Neural progenitor cell (in vitro differentiated cells): ENCODE results near the gene MEIS2. TPM values are rescaled to one million over a fixed set of nuclear protein-coding genes. Genes with fewer than 3 reads are reported as not detected.

Experiments
- DNase-seq: peaks from one replicate; pipeline ENCODE4 v3.0.0-alpha.2; 2016; ENCODE audit warnings: low spot score
- H2AFZ ChIP-seq: fragments of 200-600 bp; sonication (generic); replicated peaks from 2 replicates; pipeline ENCODE4 v1.6.1; 2016; ENCODE audit warnings: antibody characterized with exemption
- H3F3A ChIP-seq: fragments of 200-600 bp; sonication (generic); 2 replicates; pipeline ENCODE4 v1.6.1; 2016; ENCODE audit warnings: antibody characterized with exemption, low read depth
- H3K27ac ChIP-seq: fragments of 200-600 bp; sonication (generic); 2 replicates; pipeline ENCODE4 v1.5.1; 2016; ENCODE audit warnings: mild to moderate bottlenecking
- H3K27me3 ChIP-seq: fragments of 200-600 bp; sonication (generic); 2 replicates; pipeline ENCODE4 v1.6.1; 2016; ENCODE audit warnings: mild to moderate bottlenecking, moderate library complexity
- H3K36me3 ChIP-seq: fragments of 200-600 bp; sonication (generic); 2 replicates; pipeline ENCODE4 v1.5.1; 2016
- H3K4me1 ChIP-seq: fragments of 200-600 bp; sonication (generic); 2 replicates; pipeline ENCODE4 v1.6.1; 2016; ENCODE audit warnings: mixed run types
- H3K4me2 ChIP-seq: fragments of 200-600 bp; sonication (generic); 2 replicates; pipeline ENCODE4 v1.6.1; 2016
- H3K4me3 ChIP-seq: fragments of 200-600 bp; sonication (generic); 2 replicates; pipeline ENCODE4 v1.5.1; 2016
- H3K79me2 ChIP-seq: fragments of 200-600 bp; sonication (generic); 2 replicates; pipeline ENCODE4 v1.6.1; 2016; ENCODE audit warnings: low read depth
- H3K9ac ChIP-seq: fragments of 200-600 bp; sonication (generic); 2 replicates; pipeline ENCODE4 v1.6.1; 2016
- H3K9me3 ChIP-seq: fragments of 200-600 bp; sonication (generic); 2 replicates; pipeline ENCODE4 v1.5.1; 2016; ENCODE audit warnings: low read depth
- H4K20me1 ChIP-seq: fragments of 200-600 bp; sonication (generic); 2 replicates; pipeline ENCODE4 v1.6.1; 2016; ENCODE audit warnings: low read depth
- H3K27ac Mint-ChIP-seq: 3 replicates; pipeline ENCODE4 v1.8.0; 2021; ENCODE audit warnings: mixed read lengths
- H3K27me3 Mint-ChIP-seq: 2 replicates; pipeline ENCODE4 v1.8.0; 2022; ENCODE audit warnings: low read depth, mild to moderate bottlenecking, inconsistent platforms, moderate library complexity, mixed read lengths; ENCODE audit not compliant: insufficient read depth
- H3K36me3 Mint-ChIP-seq: 3 replicates; pipeline ENCODE4 v1.8.0; 2021; ENCODE audit warnings: mixed read lengths
- H3K4me1 Mint-ChIP-seq: 3 replicates; pipeline ENCODE4 v1.8.0; 2021; ENCODE audit warnings: mixed read lengths
- H3K4me3 Mint-ChIP-seq: 3 replicates; pipeline ENCODE4 v1.8.0; 2021; ENCODE audit warnings: mild to moderate bottlenecking, moderate library complexity, mixed read lengths
- H3K9me3 Mint-ChIP-seq: 3 replicates; pipeline ENCODE4 v1.8.0; 2020; ENCODE audit warnings: mixed read lengths
- CTCF ChIP-seq: fragments of 200-600 bp; sonication (generic); IDR thresholded peaks from 2 replicates; pipeline ENCODE4 v1.5.1; 2017; ENCODE audit warnings: antibody characterized with exemption, mild to moderate bottlenecking
- EZH2 ChIP-seq: fragments of 200-600 bp; sonication (generic); IDR thresholded peaks from 2 replicates; pipeline ENCODE4 v1.6.1; 2017; ENCODE audit warnings: antibody characterized with exemption, mild to moderate bottlenecking, moderate library complexity
- EZH2phosphoT487 ChIP-seq: fragments of 200-600 bp; sonication (generic); IDR thresholded peaks from 2 replicates; pipeline ENCODE4 v1.6.1; 2017; ENCODE audit warnings: antibody characterized with exemption
- total RNA-seq: library from RNA; depleted of rRNA; stranded (reverse); fragments of >200 nt; gene quantifications from 2 replicates; pipeline ENCODE4 v1.2.3, GENCODE V29; 2015; ENCODE audit warnings: low replicate concordance

Gene MEIS2
- total RNA-seq, 1 donor from 2014 or later, result 18.3 TPM

GRCh38 chr15:36970522-36970921 is 129.8 kb downstream of the MEIS2 start:
- Histone ChIP-seq H3K27ac (no peak overlapping the region), H3K4me2 (no peak overlapping the region), H3K79me2 (no peaks in the 10 kb centered on the region), H3F3A (no peaks in the 10 kb centered on the region), H3K4me1 (no peaks in the 10 kb centered on the region), H3K4me3 (no peak overlapping the region), H4K20me1 (no peaks in the 10 kb centered on the region), H3K36me3 (no peaks in the 10 kb centered on the region), H2AFZ (no peak overlapping the region), H3K9ac (no peak overlapping the region), H3K9me3 (no peaks in the 10 kb centered on the region), H3K27me3 (no peaks in the 10 kb centered on the region)
- Mint-ChIP-seq H3K4me1 (no peaks in the 10 kb centered on the region), H3K27me3 (no peaks in the 10 kb centered on the region), H3K36me3 (no peaks in the 10 kb centered on the region), H3K4me3 (no peak overlapping the region), H3K27ac (no peak overlapping the region), H3K9me3 (no peaks in the 10 kb centered on the region)
- DNase-seq, result no peak
- no peak for TF ChIP-seq CTCF
- TF ChIP-seq EZH2, result no peak
- no peak for TF ChIP-seq EZH2phosphoT487

GRCh38 chr15:36967929-36968328 is 132.4 kb downstream of the MEIS2 start:
- no peak overlapping the region for H3K27ac ChIP-seq
- H3K36me3 ChIP-seq, result no peaks in the 10 kb centered on the region
- no peaks in the 10 kb centered on the region for H4K20me1 ChIP-seq
- no peaks in the 10 kb centered on the region for H3K79me2 ChIP-seq
- H3K4me1 ChIP-seq, result no peaks in the 10 kb centered on the region
- H3K9me3 ChIP-seq, result no peaks in the 10 kb centered on the region
- H3K27me3 ChIP-seq, result no peaks in the 10 kb centered on the region
- H2AFZ ChIP-seq, result no peak overlapping the region
- H3F3A ChIP-seq, result no peaks in the 10 kb centered on the region
- no peak overlapping the region for H3K4me3 Mint-ChIP-seq
- no peaks in the 10 kb centered on the region for H3K36me3 Mint-ChIP-seq
- H3K9ac ChIP-seq, result no peak overlapping the region
- TF ChIP-seq EZH2, result no peak
- no peak for TF ChIP-seq EZH2phosphoT487
- TF ChIP-seq CTCF, result no peak
- no peak for DNase-seq
- H3K4me3 ChIP-seq, result no peak overlapping the region
- no peak overlapping the region for H3K27ac Mint-ChIP-seq
- H3K4me1 Mint-ChIP-seq, result no peaks in the 10 kb centered on the region
- H3K4me2 ChIP-seq, result no peak overlapping the region
- no peaks in the 10 kb centered on the region for H3K9me3 Mint-ChIP-seq
- H3K27me3 Mint-ChIP-seq, result no peaks in the 10 kb centered on the region

- no peak for TF ChIP-seq EZH2
- no peak for TF ChIP-seq EZH2phosphoT487
- no peak for TF ChIP-seq CTCF
- no peak overlapping the region for H3K27ac Mint-ChIP-seq
- H3F3A ChIP-seq, result no peaks in the 10 kb centered on the region
- no peaks in the 10 kb centered on the region for H3K36me3 Mint-ChIP-seq
- no peak overlapping the region for H3K27ac ChIP-seq
- H3K4me3 ChIP-seq, result no peak overlapping the region
- H4K20me1 ChIP-seq, result no peaks in the 10 kb centered on the region
- no peaks in the 10 kb centered on the region for H3K4me1 ChIP-seq
- no peaks in the 10 kb centered on the region for H3K36me3 ChIP-seq
- no peaks in the 10 kb centered on the region for H3K4me1 Mint-ChIP-seq
- no peaks in the 10 kb centered on the region for H3K9me3 ChIP-seq
- no peak overlapping the region for H3K4me3 Mint-ChIP-seq
- no peak overlapping the region for H3K9ac ChIP-seq
- H3K27me3 ChIP-seq, result no peaks in the 10 kb centered on the region
- no peak overlapping the region for H3K4me2 ChIP-seq
- H2AFZ ChIP-seq, result no peak overlapping the region
- H3K27me3 Mint-ChIP-seq, result no peaks in the 10 kb centered on the region
- no peaks in the 10 kb centered on the region for H3K79me2 ChIP-seq
- DNase-seq, result no peak
- H3K9me3 Mint-ChIP-seq, result no peaks in the 10 kb centered on the region
Observed at GRCh38 chr15:36966708-36967107, 133.6 kb downstream of the MEIS2 start.
